Tongue (tissue), 2 donors: ENCODE results near the gene SLC16A8. TPM values are rescaled to one million over a fixed set of nuclear protein-coding genes. Genes with fewer than 3 reads are reported as not detected.

ENCODE experiments used
- DNase-seq: peaks from one replicate; pipeline ENCODE4 v3.0.0-alpha.2; 2015
- total RNA-seq: library from RNA; depleted of rRNA; stranded (reverse); fragments of >200 nt; gene quantifications from one replicate; pipeline ENCODE4 v1.2.3, GENCODE V29; 2014

SLC16A8 gene
- total RNA-seq, 1 donor from 2014 or later: not detected

GRCh38 chr22:38028344-38029130, 55.4 kb downstream of the SLC16A8 start:
- DNase-seq: no peak

Other genes starting within 250 kb of the SLC16A8 start
- gene ANKRD54, start 239.8 kb downstream of the SLC16A8 start, total RNA-seq: 23.5 TPM
- gene EIF3L, start 234.8 kb downstream of the SLC16A8 start, total RNA-seq: 606 TPM
- gene MICALL1, start 177.9 kb downstream of the SLC16A8 start, total RNA-seq: 19.3 TPM
- gene C22orf23, start 130.6 kb downstream of the SLC16A8 start, total RNA-seq: not detected
- 24.7 TPM for gene POLR2F, start 130.5 kb downstream of the SLC16A8 start, total RNA-seq
- gene SOX10, start 99.6 kb downstream of the SLC16A8 start, total RNA-seq: 14.9 TPM
- 14.9 TPM for gene PICK1, start 26.8 kb downstream of the SLC16A8 start, total RNA-seq
- not detected for gene BAIAP2L2, start 26.5 kb upstream of the SLC16A8 start, total RNA-seq
- 15.3 TPM for gene PLA2G6, start 97.6 kb upstream of the SLC16A8 start, total RNA-seq
- 20.9 TPM for gene MAFF, start 117.8 kb upstream of the SLC16A8 start, total RNA-seq
- 34.3 TPM for gene TMEM184B, start 188.8 kb upstream of the SLC16A8 start, total RNA-seq
- 107 TPM for gene CSNK1E, start 233.2 kb upstream of the SLC16A8 start, total RNA-seq